Stimulated activated CD4-positive, alpha-beta T cell treated with anti-CD3 and anti-CD28 coated beads, Interleukin-12 subunit alpha, Interleukin-12 subunit beta, amount 100 ng/mL, for 48 hours (primary cell): Measurements from ENCODE around the gene RNF215.
A peak's percentile ranks its signal among the peaks of the same experiment; 100 is the strongest.
"Not testable (repeated sequence)": the region's sequence is repeated elsewhere in the genome, so short reads cannot be mapped to it uniquely, and the experiment has no call there.

Experiments
- DNase-seq, 3 donors: peaks; one replicate each; pipeline ENCODE4 v3.0.0-alpha.2; 2020; ENCODE audit warnings: low read depth in 2 of 3, low spot score in 1 of 3

The RNF215 gene

DNA sequence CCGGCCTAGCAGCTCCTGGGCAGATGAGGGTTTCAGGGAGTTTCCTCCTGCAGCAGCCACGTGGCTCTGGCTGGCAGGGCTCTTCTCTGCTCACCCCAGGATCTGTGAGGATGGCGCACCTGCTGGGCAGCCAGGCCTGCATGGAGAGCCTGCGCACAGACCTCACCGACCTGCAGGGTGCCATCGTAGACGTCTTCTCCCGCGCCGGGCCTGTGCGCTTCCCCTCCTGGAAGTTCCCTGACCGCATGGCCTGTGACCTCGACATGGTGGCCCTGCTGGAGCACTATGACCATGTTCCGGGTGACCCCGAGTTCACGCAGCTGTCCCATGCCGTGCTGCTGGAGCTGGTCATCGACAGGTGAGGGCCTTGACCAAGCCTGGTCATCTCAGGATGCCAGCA lies 21.3 kb downstream of the RNF215 start:
- DNase-seq = no peak

DNA sequence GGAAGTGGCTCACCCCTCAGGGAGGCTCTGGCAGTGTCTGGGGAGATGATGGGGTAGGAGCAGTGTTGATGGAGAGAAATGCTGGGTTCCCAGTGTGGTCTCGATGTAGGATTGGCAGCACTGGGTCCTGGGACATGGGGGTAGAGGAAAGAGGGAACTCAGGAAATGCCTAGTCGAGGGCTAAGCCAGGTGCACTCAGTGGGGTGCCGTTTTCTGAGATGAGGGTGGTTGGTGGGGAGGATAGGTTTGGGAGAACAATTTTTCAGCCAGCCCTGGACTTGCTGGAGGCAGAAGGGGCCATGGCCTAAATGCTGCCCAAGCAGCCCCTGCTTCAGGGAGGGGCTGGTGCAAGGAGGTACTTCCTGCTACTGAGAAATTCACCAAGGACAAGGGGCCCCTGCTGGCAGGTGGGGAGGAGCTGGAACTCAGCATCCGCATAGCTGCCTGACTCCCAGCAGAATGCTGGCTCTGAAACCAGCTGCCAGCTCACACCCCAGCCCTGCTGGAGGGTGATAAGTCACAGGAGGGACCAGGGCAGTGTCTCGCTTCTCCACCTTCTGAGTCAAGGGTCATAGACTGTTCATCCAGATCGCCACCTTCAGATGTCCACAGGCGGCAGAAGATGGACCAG lies 24.4 kb downstream of the RNF215 start:
- no peak for DNase-seq

DNA sequence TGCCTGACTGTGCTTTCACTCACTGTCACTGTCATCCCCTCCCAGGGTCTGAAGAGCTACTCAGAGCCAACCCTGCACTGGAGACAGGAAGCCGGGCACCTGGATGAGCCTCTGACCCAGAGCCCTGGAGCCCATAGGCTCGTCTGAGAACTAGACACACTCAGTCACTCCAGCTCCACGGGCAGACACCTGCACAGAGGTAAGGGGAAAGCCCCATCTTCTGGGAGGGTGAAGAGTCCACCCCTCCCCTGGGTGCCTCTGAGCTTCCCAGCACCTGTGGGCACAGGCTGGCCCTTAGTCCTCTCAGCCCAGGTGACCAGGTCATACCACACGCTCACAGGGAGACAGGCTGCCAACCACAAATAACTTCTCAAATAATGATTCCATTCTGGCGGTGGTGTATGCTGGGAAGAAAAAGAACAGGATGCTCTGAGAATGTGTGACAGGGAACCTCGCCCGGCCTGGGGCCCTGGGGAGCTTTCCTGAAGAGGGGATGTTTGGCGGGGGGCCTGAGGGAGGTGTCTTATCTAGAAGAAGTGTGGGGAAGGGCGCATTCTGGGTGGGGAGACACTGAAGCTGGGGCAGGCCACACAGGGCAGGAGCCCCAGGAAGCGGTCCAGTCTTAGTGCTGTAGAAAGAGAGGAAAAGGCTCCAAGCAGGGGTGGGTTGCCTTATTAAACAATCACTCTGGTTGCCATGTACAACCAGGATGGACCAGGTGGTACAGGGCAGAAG lies 25.1 kb downstream of the RNF215 start:
- no peak for DNase-seq

GRCh38 chr22:30358541-30358940 lies 28.7 kb downstream of the RNF215 start:
- DNase-seq = no peak

DNA sequence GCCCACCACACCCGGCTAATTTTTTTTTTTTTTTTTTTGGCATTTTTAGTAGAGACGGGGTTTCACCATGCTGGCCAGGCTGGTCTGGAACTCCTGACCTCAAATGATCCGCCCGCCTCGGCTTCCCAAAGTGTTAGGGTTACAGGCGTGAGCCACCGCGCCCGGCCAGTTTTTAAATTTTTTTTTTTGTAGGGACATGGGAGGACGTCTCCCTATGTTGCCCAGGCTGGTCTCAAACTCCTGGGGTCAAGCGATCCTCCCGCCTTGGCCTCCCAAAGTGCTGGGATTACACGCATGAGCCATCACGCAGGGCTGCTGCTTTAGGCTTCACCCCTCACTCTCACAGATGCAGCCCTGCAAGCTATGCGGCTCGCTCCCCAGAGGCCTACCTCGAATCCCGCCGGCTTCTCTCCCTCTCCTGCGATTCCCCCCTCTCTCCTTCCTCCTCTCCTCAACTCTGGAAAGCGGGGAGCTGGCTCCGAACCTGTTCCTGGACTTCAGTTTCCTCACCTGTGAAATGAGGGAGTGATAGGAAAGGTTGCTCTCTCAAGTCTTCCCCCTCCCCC lies 29.5 kb downstream of the RNF215 start:
- no peak for DNase-seq

DNA sequence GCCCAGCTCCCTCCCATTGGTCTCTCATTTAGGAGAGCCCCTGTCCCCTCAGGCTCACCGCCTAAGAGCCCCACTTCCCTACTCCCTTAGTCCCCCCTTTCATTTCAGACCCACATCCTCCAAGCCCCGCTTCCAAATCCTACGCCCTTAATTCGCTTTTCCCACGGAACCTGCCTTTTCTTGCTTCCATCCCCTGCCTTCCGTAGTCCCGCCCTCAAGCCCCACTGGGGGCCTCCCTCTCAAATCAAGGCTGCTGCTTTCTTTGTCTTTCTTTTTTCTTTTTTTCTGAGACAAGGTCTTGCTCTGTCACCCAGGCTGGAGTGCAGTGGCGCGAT lies 30.0 kb downstream of the RNF215 start:
- no peak for DNase-seq

DNA sequence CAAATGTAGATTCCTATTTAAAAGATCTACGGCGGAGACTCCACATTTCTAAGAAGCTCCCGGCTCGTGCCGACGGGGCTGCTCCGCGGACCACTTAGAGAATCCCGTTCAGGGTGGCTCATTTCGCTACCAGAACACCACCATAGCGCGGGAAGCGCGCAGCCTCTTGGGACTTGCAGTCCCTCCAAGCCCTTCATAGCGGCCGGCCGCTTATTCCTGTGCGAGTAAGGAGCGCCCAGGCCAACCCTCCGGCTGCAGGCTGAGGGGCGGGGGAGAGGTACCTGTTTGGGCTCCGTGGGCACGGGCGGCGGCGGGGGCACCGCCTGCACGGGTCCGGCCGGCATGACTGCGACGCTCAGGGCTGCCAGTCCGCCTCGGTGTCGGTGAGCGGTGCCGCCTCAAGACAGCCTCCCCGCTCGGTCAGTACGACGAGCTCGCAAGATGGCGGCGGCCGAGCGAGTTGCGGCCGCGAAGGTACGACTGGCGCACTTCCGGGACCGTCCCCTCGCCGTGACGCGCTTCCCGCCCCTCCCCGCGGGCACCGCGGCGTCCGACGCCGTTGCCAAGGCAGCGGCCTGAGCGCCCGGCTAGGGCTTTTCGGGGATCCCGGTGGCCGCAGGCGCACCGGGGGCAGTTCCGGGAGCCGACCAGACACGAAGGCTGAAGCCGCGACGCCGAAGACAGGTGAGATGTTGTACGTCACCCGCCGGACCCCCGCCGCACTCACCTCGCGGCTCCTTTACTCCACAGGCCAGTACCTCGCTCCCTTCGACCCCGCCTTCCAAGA lies 30.6 kb downstream of the RNF215 start, which contains the start of the genes CCDC157 and SF3A1:
CCDC157 (plus strand) TSS at position 559 of the 787 bp plus-strand sequence. CDS start 8,994 bp downstream, outside the sequence.
SF3A1 (minus strand) TSS at position 446 of the 787 bp plus-strand sequence; CDS start at position 344, 102 bp downstream.
- DNase-seq = peak; percentile 75 to 86 (median 82)

GRCh38 chr22:30354644-30355043 lies 32.6 kb downstream of the RNF215 start:
- no peak for DNase-seq

- DNase-seq = no peak
Measured at GRCh38 chr22:30351226-30351625, 36.0 kb downstream of the RNF215 start.

GRCh38 chr22:30348809-30349208 lies 38.4 kb downstream of the RNF215 start:
- DNase-seq = no peak

DNA sequence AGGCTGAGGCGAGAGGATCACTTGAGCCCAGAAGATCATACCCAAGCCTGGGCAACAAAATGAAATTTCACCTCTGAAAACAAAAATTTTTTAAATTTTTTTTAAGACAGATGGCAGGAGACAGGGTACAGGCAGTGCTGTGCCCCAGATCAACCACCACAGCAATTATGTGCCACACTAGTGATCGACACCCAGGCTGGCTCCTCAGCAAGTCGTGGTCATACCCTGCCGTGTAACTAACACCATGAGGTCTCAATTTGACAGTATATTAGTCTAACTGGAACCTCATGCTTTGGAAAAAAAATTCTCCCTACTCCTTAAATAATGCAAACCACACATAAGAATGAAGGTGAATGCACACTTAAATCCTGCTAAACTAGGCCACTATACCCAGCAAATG lies 38.8 kb downstream of the RNF215 start:
- DNase-seq = no peak

GRCh38 chr22:30347255-30347892 lies 39.8 kb downstream of the RNF215 start:
- no peak for DNase-seq

GRCh38 chr22:30344447-30345200 lies 42.6 kb downstream of the RNF215 start:
- peak; percentile 31 to 46 (median 45) for DNase-seq

DNA sequence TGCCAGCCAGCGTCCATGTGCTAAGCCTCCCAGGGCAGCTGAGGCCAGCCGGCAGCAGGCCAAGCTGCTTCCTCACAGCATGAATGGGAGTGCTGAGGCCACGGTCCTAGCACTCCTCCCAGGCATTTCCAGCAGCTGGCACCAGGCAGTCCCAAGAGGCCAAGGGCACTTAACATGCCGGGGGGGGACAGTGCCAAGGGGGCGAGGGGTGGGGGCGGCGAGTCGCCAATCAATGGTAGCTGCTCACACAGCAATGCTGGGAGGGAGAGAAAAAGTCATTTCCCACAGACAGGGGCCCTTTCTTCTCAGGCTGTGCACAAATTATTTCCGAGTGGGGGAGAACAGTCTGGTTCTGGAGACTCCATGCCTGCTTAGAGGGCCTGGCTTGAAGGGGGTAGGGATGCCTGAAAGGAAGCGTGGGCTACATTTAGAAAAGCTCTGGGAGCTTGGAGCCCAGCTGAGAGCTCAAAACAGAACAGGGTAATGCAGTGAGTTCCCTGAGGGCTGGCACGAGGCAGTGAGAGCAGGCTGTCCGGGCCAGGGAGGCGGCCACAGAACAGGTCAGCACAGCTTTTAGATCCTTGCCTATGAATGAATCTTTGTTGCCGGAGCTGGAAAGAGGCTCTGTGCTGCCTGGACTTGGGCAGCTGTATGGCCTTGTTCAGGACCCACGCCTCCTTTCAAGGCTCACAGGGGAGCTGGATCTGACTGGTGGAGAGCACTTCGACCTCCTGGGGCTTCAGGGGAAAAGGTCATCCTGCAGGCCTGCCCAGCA lies 46.1 kb downstream of the RNF215 start:
- no peak for DNase-seq

GRCh38 chr22:30338802-30339201 lies 48.4 kb downstream of the RNF215 start:
- no peak for DNase-seq

- not testable (repeated sequence) for DNase-seq
Measured at GRCh38 chr22:30338341-30338740, 48.9 kb downstream of the RNF215 start.

DNA sequence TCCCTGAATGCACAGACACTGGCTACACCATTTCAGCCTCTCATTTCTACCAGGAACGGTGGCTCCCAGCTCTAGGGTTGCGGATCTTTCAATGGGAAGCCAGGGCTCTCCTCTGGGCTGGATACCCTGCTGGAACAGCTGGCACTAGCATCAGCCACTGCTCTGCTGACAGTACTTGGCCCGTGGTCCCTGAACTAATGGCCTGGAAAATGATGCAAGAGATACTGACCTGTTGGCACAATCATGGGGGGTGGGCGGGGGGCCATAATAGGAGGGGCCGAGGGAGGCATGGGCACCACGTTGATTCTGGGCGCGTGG lies 49.8 kb downstream of the RNF215 start:
- no peak for DNase-seq

DNA sequence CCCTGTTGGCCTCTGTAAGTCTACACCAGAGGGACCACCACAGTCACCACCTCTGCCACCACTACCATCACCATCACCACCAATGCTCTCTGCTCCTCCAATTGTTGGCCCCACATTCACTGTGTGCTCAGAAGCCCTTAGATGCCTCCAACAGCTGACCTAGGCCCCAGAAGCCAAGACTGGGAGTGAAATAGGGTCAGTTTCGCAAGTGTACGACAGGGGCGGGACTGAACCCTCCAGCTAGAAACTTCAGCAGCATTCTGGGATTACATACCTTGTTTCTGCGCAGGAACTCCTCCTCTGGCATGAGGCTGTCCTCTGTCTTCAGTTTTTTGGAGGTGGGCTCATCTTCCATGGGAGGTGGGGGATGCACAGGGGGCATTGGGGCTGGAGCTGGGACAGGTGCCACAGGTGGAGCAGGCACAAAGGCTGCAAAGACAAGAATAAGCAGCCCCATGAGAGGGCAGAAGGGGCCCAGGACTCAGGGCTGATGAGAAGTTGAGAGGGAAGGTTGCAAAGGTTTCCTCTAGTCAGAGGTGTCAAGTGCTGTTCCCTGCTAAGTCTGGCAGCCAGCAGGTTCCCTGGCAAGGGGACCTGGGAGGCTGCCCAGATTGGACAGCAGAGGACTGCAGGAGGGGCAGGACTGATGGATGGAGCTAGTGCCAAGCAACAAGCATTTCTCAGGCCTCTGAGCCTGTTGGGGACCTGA lies 50.3 kb downstream of the RNF215 start:
- DNase-seq = no peak

GRCh38 chr22:30335236-30335635 lies 52.0 kb downstream of the RNF215 start:
- DNase-seq = no peak
